A549 (cell line): ENCODE results near the gene F11R. TPM values are rescaled to one million over a fixed set of nuclear protein-coding genes. Genes with fewer than 3 reads are reported as not detected.
"Not testable (repeated sequence)": the region's sequence is repeated elsewhere in the genome, so short reads cannot be mapped to it uniquely, and the experiment has no call there.

Source experiments
- ATAC-seq, 2 experiments: fragments of 200-7000 bp in 1 of 2; fragments of >200 bp in 1 of 2; cut with Nextera tagmentation in 1 of 2; cut with Tn5 transposase in 1 of 2; 3 replicates each; pipeline versions ENCODE4 v1.8.0 to v1.9.1; 2018 to 2020; ENCODE audit warnings: mild to moderate bottlenecking in 1 of 2, moderate library complexity in 1 of 2
- CTCF ChIA-PET: fragments of 300-600 bp; sonication (Branson Sonifier 250); formaldehyde crosslinking; extraction: SDS; loops from one replicate; lab custom pipeline; 2021; ENCODE audit warnings: antibody characterized with exemption, inconsistent platforms; lab: Yijun Ruan, JAX
- POLR2A ChIA-PET: fragments of 350-600 bp; formaldehyde crosslinking; extraction: SDS; loops from one replicate; lab custom pipeline; 2021; ENCODE audit warnings: antibody characterized with exemption, inconsistent platforms; lab: Yijun Ruan, JAX
- DNase-seq, 2 experiments: peaks; one replicate each; pipeline versions ENCODE4 v3.0.0 to v3.0.0-alpha.2; 2011 to 2016; ENCODE audit warnings: low read depth in 1 of 2, low spot score in 1 of 2
- FAIRE-seq: peaks from 2 replicates; lab custom pipeline; 2011; peaks lifted over from hg19 to GRCh38; lab: Jason Lieb, UNC
- H3K27ac ChIP-seq, 2 experiments: fragments of >200 bp; sonication (Bioruptor Twin); formaldehyde crosslinking; 3 replicates each; pipeline ENCODE4 v1.5.1; 2016 to 2017
- H3K4me1 ChIP-seq: fragments of >200 bp; sonication (Bioruptor Twin); formaldehyde crosslinking; 3 replicates; pipeline ENCODE4 v1.6.1; 2016
- H3K4me2 ChIP-seq: fragments of >200 bp; sonication (Bioruptor Twin); formaldehyde crosslinking; 3 replicates; pipeline ENCODE4 v1.6.1; 2016
- H3K4me3 ChIP-seq: fragments of >200 bp; sonication (Bioruptor Twin); formaldehyde crosslinking; 3 replicates; pipeline ENCODE4 v1.5.1; 2016
- H3K9me3 ChIP-seq: fragments of >200 bp; sonication (Bioruptor Twin); formaldehyde crosslinking; 3 replicates; pipeline ENCODE4 v1.6.1; 2016
- EHF ChIP-seq: fragments of 250-450 bp; sonication (Bioruptor Pico); IDR thresholded peaks from 2 replicates; pipeline ENCODE4 v1.5.0; 2020; ENCODE audit warnings: mild to moderate bottlenecking
- FOSB ChIP-seq: fragments of 250-450 bp; sonication (Bioruptor Pico); IDR thresholded peaks from 2 replicates; pipeline ENCODE4 v1.5.0; 2020; ENCODE audit warnings: mild to moderate bottlenecking, moderate library complexity
- FOSL2 ChIP-seq, 2 experiments: fragments of 450-650 bp in 1 of 2; fragments of >200 bp in 1 of 2; sonication (Bioruptor Twin) in 1 of 2; formaldehyde crosslinking; IDR thresholded peaks; 2 replicates each; pipeline versions ENCODE4 v1.5.0 to v1.6.1; 2016 to 2020; ENCODE audit warnings: mild to moderate bottlenecking in 1 of 2, moderate library complexity in 1 of 2
- FOXS1 ChIP-seq: fragments of 250-450 bp; sonication (Bioruptor Pico); IDR thresholded peaks from 2 replicates; pipeline ENCODE4 v1.5.0; 2020; ENCODE audit warnings: mild to moderate bottlenecking, moderate library complexity
- HEYL ChIP-seq: fragments of 250-450 bp; sonication (Bioruptor Pico); IDR thresholded peaks from 2 replicates; pipeline ENCODE4 v1.8.0; 2021; ENCODE audit warnings: mild to moderate bottlenecking, moderate library complexity
- HOXA7 ChIP-seq: fragments of 250-450 bp; sonication (Bioruptor Pico); IDR thresholded peaks from 2 replicates; pipeline ENCODE4 v1.5.0; 2020; ENCODE audit warnings: mild to moderate bottlenecking, moderate library complexity
- HOXB13 ChIP-seq: fragments of 250-450 bp; sonication (Bioruptor Pico); IDR thresholded peaks from 2 replicates; pipeline ENCODE4 v1.5.0; 2020; ENCODE audit warnings: low read depth, mild to moderate bottlenecking, moderate library complexity
- HOXB5 ChIP-seq: fragments of 250-450 bp; sonication (Bioruptor Pico); IDR thresholded peaks from 2 replicates; pipeline ENCODE4 v1.5.0; 2020; ENCODE audit warnings: mild to moderate bottlenecking, moderate library complexity
- NPAS2 ChIP-seq: fragments of 250-450 bp; sonication (Bioruptor Pico); IDR thresholded peaks from 2 replicates; pipeline ENCODE4 v1.8.0; 2022; ENCODE audit warnings: mild to moderate bottlenecking, moderate library complexity, borderline replicate concordance
- ZNF302 ChIP-seq: fragments of 250-450 bp; sonication (Bioruptor Pico); IDR thresholded peaks from 2 replicates; pipeline ENCODE4 v1.9.0; 2021; ENCODE audit warnings: inconsistent platforms, mild to moderate bottlenecking, moderate library complexity
- ZSCAN20 ChIP-seq: fragments of 250-450 bp; sonication (Bioruptor Pico); IDR thresholded peaks from 2 replicates; pipeline ENCODE4 v1.8.0; 2022; ENCODE audit warnings: mild to moderate bottlenecking, moderate library complexity
- WGBS: methylation state at CpG from one replicate; pipeline ENCODE4 v1.1.6; 2017; ENCODE audit errors: missing lambda C conversion rate; 5-methylcytosine and 5-hydroxymethylcytosine counted together
- polyA plus RNA-seq, 4 experiments: library from polyadenylated mRNA; depleted of rRNA in 3 of 4; stranded (reverse); fragments of >200 nt; fragmentation: RNase III in 1 of 4; extraction: RNeasy Plus Mini Kit Qiagen cat#74134 plus additional on column Dnase treatment in 1 of 4; gene quantifications; 2 replicates in 3 of 4; 3 replicates in 1 of 4; pipeline ENCODE4 v1.2.3, GENCODE V29; 2011 to 2017
- small RNA-seq, 6 experiments: library from RNA; depleted of rRNA; stranded (forward); fragments of <200 nt; gene quantifications; one replicate each; pipeline ENCODE3, GENCODE V24; 2012
- TF ChIP-seq, protein P1 (sequence below): fragments of 250-450 bp; sonication (Bioruptor Pico); IDR thresholded peaks from 2 replicates; pipeline ENCODE4 v1.5.0; 2020; ENCODE audit warnings: low read depth, mild to moderate bottlenecking, moderate library complexity
- TF ChIP-seq, protein P2 (sequence below): IDR thresholded peaks from 2 replicates; pipeline ENCODE4 v1.6.1; 2012

Gene F11R
- polyA plus RNA-seq, 2 of the 4 experiments (the other 2 are of a cell fraction), result 30.3 to 62.0 TPM

DNA sequence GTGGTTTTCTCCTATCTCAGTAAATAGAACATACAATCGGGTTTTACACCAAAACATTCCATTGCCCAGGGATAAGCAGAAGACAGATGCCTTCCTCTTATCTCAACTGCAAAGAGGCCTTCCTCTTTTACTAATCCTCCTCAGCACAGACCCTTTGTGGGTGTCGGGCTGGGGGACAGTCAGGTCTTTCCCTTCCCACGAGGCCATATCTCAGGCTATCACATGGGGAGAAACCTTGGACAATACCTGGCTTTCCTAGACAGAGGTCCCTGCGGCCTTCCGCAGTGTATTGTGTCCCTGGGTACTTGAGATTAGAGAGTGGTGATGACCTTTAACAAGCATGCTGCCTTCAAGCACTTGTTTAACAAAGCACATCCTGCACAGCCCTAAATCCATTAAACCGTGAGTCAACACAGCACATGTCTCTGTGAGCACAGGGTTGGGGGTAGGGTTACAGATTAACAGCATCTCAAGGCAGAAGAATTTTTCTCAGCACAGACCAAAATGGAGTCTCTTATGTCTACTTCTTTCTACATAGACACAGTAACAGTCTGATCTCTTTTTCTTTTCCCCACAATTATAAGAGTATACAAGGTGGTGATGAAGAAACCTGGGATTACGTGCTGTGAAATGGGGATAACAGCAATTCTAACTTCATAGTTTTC lies 71.6 kb downstream of the F11R start:
- Histone ChIP-seq H3K4me2 (peak overlapping the region; percentile 22), H3K4me1 (peaks cover 63% of the 10 kb centered on the region), H3K27ac (peak overlapping the region; percentile 59 to 77)
- POLR2A ChIA-PET; FAIRE-seq; H3K4me3 ChIP-seq; H3K9me3 ChIP-seq; ATAC-seq; TF ChIP-seq FOSL2 (IDR thresholded peaks at IDR 0.05): not testable (repeated sequence)
- WGBS, result 23% methylated on average over 5 of the region's 7 CpGs
- TF ChIP-seq FOSB (CRISPR knock-in tag) (peak; percentile 88), ZSCAN20 (CRISPR knock-in tag) (peak; percentile 95), HOXB5 (CRISPR knock-in tag) (peak; percentile 97), FOSL2 (CRISPR knock-in tag; IDR thresholded peaks at IDR 0.05) (peak; percentile 28; the same call in 1 of the 2 replicates), FOXS1 (CRISPR knock-in tag) (peak; percentile 97), EHF (CRISPR knock-in tag) (peak; percentile 97), HOXA7 (CRISPR knock-in tag) (peak; percentile 69; the same call in 1 of the 2 replicates), ZNF302 (CRISPR knock-in tag) (peak; percentile 98), HEYL (CRISPR knock-in tag) (peak; percentile 81), HOXB13 (peak; percentile 95; the same call in 1 of the 2 replicates), NPAS2 (peak; percentile 70)
- TF ChIP-seq, protein P1, sequence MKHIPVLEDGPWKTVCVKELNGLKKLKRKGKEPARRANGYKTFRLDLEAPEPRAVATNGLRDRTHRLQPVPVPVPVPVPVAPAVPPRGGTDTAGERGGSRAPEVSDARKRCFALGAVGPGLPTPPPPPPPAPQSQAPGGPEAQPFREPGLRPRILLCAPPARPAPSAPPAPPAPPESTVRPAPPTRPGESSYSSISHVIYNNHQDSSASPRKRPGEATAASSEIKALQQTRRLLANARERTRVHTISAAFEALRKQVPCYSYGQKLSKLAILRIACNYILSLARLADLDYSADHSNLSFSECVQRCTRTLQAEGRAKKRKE, result peak; percentile 95
- TF ChIP-seq, protein P2, sequence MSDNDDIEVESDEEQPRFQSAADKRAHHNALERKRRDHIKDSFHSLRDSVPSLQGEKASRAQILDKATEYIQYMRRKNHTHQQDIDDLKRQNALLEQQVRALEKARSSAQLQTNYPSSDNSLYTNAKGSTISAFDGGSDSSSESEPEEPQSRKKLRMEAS, result peak; percentile 84
- peak in 1 of 2 experiments; percentile 64 for DNase-seq
- CTCF ChIA-PET, result interaction anchor here (1.6 to 6.3 kb wide), 2 partner anchors 111 to 269 kb away, joined by 5 to 149 read pairs; no protein-coding TSS in a partner anchor

- H3K4me3 ChIP-seq, ATAC-seq, POLR2A ChIA-PET, FAIRE-seq, H3K9me3 ChIP-seq: not testable (repeated sequence)
- Histone ChIP-seq H3K4me1 (peaks cover 60% of the 10 kb centered on the region), H3K4me2 (peak overlapping the region; percentile 40; the same call in 2 of the 3 replicates), H3K27ac (peak overlapping the region; percentile 49 to 77; a peak in 4 of 6 replicates)
- 56% methylated on average over 7 of the region's 7 CpGs for WGBS
- peak in 1 of 2 experiments; percentile 27 for DNase-seq
- CTCF ChIA-PET, result interaction anchor here (0.7 kb wide), 1 partner anchor 113 kb away, joined by 3 read pairs; no protein-coding TSS in a partner anchor
Measured at GRCh38 chr1:160947174-160947759, 73.7 kb downstream of the F11R start.

- 45% methylated on average over 6 of the region's 6 CpGs for WGBS
- not testable (repeated sequence) for ATAC-seq; H3K9me3 ChIP-seq; H3K4me3 ChIP-seq; FAIRE-seq; DNase-seq; TF ChIP-seq FOSL2 (IDR thresholded peaks at IDR 0.05)
- TF ChIP-seq FOSL2 (CRISPR knock-in tag; IDR thresholded peaks at IDR 0.05), result peak; percentile 33; the same call in 1 of the 2 replicates
- Histone ChIP-seq H3K27ac (peak overlapping the region; percentile 52 to 58; a peak in 4 of 6 replicates), H3K4me2 (peak overlapping the region; percentile 8), H3K4me1 (peaks cover 56% of the 10 kb centered on the region)
- ChIA-PET POLR2A (interaction anchor here (0.7 kb wide), 1 partner anchor 74 kb away, joined by 3 read pairs; no protein-coding TSS in a partner anchor), CTCF (interaction anchor here (0.7 to 1.3 kb wide), 4 partner anchors 9 to 399 kb away, joined by 3 to 11 read pairs (median 6); partner anchors contain the start of gene ITLN2)
Measured at GRCh38 chr1:160945881-160946280, 75.1 kb downstream of the F11R start.

Small RNAs within 50 kb of the gene (small RNA-seq; reads per million reads assigned to genes)
- 0 reads per million in 6 experiments for gene AL591806.2

Other genes starting within 250 kb of the F11R start
- 0.19 and 0.20 TPM in 2 replicates for gene LY9, start 225.0 kb downstream of the F11R start, polyA plus RNA-seq (2011; rRNA removed)
- 0.03 to 0.15 TPM (median 0.05 TPM) in 3 replicates for gene LY9, start 225.0 kb downstream of the F11R start, polyA plus RNA-seq (2017; fragmentation: RNase III; extraction: RNeasy Plus Mini Kit Qiagen cat#74134 plus additional on column Dnase treatment)
- gene CD244, start 158.3 kb downstream of the F11R start, polyA plus RNA-seq (2011; rRNA removed), result 0.03 and 0.08 TPM in 2 replicates
- not detected in 3 replicates for gene CD244, start 158.3 kb downstream of the F11R start, polyA plus RNA-seq (2017; fragmentation: RNase III; extraction: RNeasy Plus Mini Kit Qiagen cat#74134 plus additional on column Dnase treatment)
- gene ITLN1, start 136.0 kb downstream of the F11R start, polyA plus RNA-seq (2011; rRNA removed), result not detected in 2 replicates
- not detected in 3 replicates for gene ITLN1, start 136.0 kb downstream of the F11R start, polyA plus RNA-seq (2017; fragmentation: RNase III; extraction: RNeasy Plus Mini Kit Qiagen cat#74134 plus additional on column Dnase treatment)
- 0.13 and 0.30 TPM in 2 replicates for gene ITLN2, start 66.3 kb downstream of the F11R start, polyA plus RNA-seq (2011; rRNA removed)
- gene ITLN2, start 66.3 kb downstream of the F11R start, polyA plus RNA-seq (2017; fragmentation: RNase III; extraction: RNeasy Plus Mini Kit Qiagen cat#74134 plus additional on column Dnase treatment), result 0.22 TPM in 1 of 3 replicates, not detected in the others
- not detected in 2 replicates for gene TSTD1, start 17.8 kb upstream of the F11R start, polyA plus RNA-seq (2011; rRNA removed)
- gene TSTD1, start 17.8 kb upstream of the F11R start, polyA plus RNA-seq (2017; fragmentation: RNase III; extraction: RNeasy Plus Mini Kit Qiagen cat#74134 plus additional on column Dnase treatment), result 0.17 to 0.21 TPM (median 0.20 TPM) in 3 replicates
- 35.5 and 43.5 TPM in 2 replicates for gene USF1, start 24.8 kb upstream of the F11R start, polyA plus RNA-seq (2011; rRNA removed)
- 49.2 to 60.5 TPM (median 57.4 TPM) in 3 replicates for gene USF1, start 24.8 kb upstream of the F11R start, polyA plus RNA-seq (2017; fragmentation: RNase III; extraction: RNeasy Plus Mini Kit Qiagen cat#74134 plus additional on column Dnase treatment)
- gene ARHGAP30, start 48.7 kb upstream of the F11R start, polyA plus RNA-seq (2011; rRNA removed), result 0.06 and 0.08 TPM in 2 replicates
- gene ARHGAP30, start 48.7 kb upstream of the F11R start, polyA plus RNA-seq (2017; fragmentation: RNase III; extraction: RNeasy Plus Mini Kit Qiagen cat#74134 plus additional on column Dnase treatment), result 0.09 to 0.13 TPM (median 0.13 TPM) in 3 replicates
- 3.1 and 4.3 TPM in 2 replicates for gene NECTIN4, start 68.4 kb upstream of the F11R start, polyA plus RNA-seq (2011; rRNA removed)
- gene NECTIN4, start 68.4 kb upstream of the F11R start, polyA plus RNA-seq (2017; fragmentation: RNase III; extraction: RNeasy Plus Mini Kit Qiagen cat#74134 plus additional on column Dnase treatment), result 1.3 to 1.8 TPM (median 1.5 TPM) in 3 replicates
- 3.6 and 4.6 TPM in 2 replicates for gene KLHDC9, start 77.2 kb upstream of the F11R start, polyA plus RNA-seq (2011; rRNA removed)
- 0.93 to 2.0 TPM (median 1.2 TPM) in 3 replicates for gene KLHDC9, start 77.2 kb upstream of the F11R start, polyA plus RNA-seq (2017; fragmentation: RNase III; extraction: RNeasy Plus Mini Kit Qiagen cat#74134 plus additional on column Dnase treatment)
- gene PFDN2, start 96.9 kb upstream of the F11R start, polyA plus RNA-seq (2011; rRNA removed), result 106 and 187 TPM in 2 replicates
- 179 to 203 TPM (median 187 TPM) in 3 replicates for gene PFDN2, start 96.9 kb upstream of the F11R start, polyA plus RNA-seq (2017; fragmentation: RNase III; extraction: RNeasy Plus Mini Kit Qiagen cat#74134 plus additional on column Dnase treatment)
- 29.9 and 38.6 TPM in 2 replicates for gene NIT1, start 97.0 kb upstream of the F11R start, polyA plus RNA-seq (2011; rRNA removed)
- 44.5 to 49.4 TPM (median 45.8 TPM) in 3 replicates for gene NIT1, start 97.0 kb upstream of the F11R start, polyA plus RNA-seq (2017; fragmentation: RNase III; extraction: RNeasy Plus Mini Kit Qiagen cat#74134 plus additional on column Dnase treatment)
- 35.9 and 38.4 TPM in 2 replicates for gene DEDD, start 111.5 kb upstream of the F11R start, polyA plus RNA-seq (2011; rRNA removed)
- gene DEDD, start 111.5 kb upstream of the F11R start, polyA plus RNA-seq (2017; fragmentation: RNase III; extraction: RNeasy Plus Mini Kit Qiagen cat#74134 plus additional on column Dnase treatment), result 20.5 to 25.9 TPM (median 25.3 TPM) in 3 replicates
- 110 and 115 TPM in 2 replicates for gene UFC1, start 132.8 kb upstream of the F11R start, polyA plus RNA-seq (2011; rRNA removed)
- gene UFC1, start 132.8 kb upstream of the F11R start, polyA plus RNA-seq (2017; fragmentation: RNase III; extraction: RNeasy Plus Mini Kit Qiagen cat#74134 plus additional on column Dnase treatment), result 149 to 153 TPM (median 150 TPM) in 3 replicates
- gene USP21, start 138.3 kb upstream of the F11R start, polyA plus RNA-seq (2011; rRNA removed), result 22.6 and 26.3 TPM in 2 replicates
- 21.8 to 23.8 TPM (median 23.6 TPM) in 3 replicates for gene USP21, start 138.3 kb upstream of the F11R start, polyA plus RNA-seq (2017; fragmentation: RNase III; extraction: RNeasy Plus Mini Kit Qiagen cat#74134 plus additional on column Dnase treatment)
- gene PPOX, start 145.3 kb upstream of the F11R start, polyA plus RNA-seq (2011; rRNA removed), result 13.8 and 16.4 TPM in 2 replicates
- gene PPOX, start 145.3 kb upstream of the F11R start, polyA plus RNA-seq (2017; fragmentation: RNase III; extraction: RNeasy Plus Mini Kit Qiagen cat#74134 plus additional on column Dnase treatment), result 13.5 to 16.1 TPM (median 14.1 TPM) in 3 replicates
- gene B4GALT3, start 156.4 kb upstream of the F11R start, polyA plus RNA-seq (2011; rRNA removed), result 25.3 and 31.4 TPM in 2 replicates
- 23.3 to 26.7 TPM (median 25.5 TPM) in 3 replicates for gene B4GALT3, start 156.4 kb upstream of the F11R start, polyA plus RNA-seq (2017; fragmentation: RNase III; extraction: RNeasy Plus Mini Kit Qiagen cat#74134 plus additional on column Dnase treatment)
- gene ADAMTS4, start 177.9 kb upstream of the F11R start, polyA plus RNA-seq (2011; rRNA removed), result not detected in 2 replicates
- 0.01 TPM in 1 of 3 replicates, not detected in the others for gene ADAMTS4, start 177.9 kb upstream of the F11R start, polyA plus RNA-seq (2017; fragmentation: RNase III; extraction: RNeasy Plus Mini Kit Qiagen cat#74134 plus additional on column Dnase treatment)
- gene NDUFS2, start 181.2 kb upstream of the F11R start, polyA plus RNA-seq (2011; rRNA removed), result 125 and 144 TPM in 2 replicates
- 142 to 145 TPM (median 142 TPM) in 3 replicates for gene NDUFS2, start 181.2 kb upstream of the F11R start, polyA plus RNA-seq (2017; fragmentation: RNase III; extraction: RNeasy Plus Mini Kit Qiagen cat#74134 plus additional on column Dnase treatment)
- 0.40 and 0.83 TPM in 2 replicates for gene FCER1G, start 194.1 kb upstream of the F11R start, polyA plus RNA-seq (2011; rRNA removed)
- 0.25 TPM in 1 of 3 replicates, not detected in the others for gene FCER1G, start 194.1 kb upstream of the F11R start, polyA plus RNA-seq (2017; fragmentation: RNase III; extraction: RNeasy Plus Mini Kit Qiagen cat#74134 plus additional on column Dnase treatment)
- gene APOA2, start 202.5 kb upstream of the F11R start, polyA plus RNA-seq (2011; rRNA removed), result not detected in 2 replicates
- gene APOA2, start 202.5 kb upstream of the F11R start, polyA plus RNA-seq (2017; fragmentation: RNase III; extraction: RNeasy Plus Mini Kit Qiagen cat#74134 plus additional on column Dnase treatment), result not detected in 3 replicates
- 6.3 and 7.0 TPM in 2 replicates for gene TOMM40L, start 204.9 kb upstream of the F11R start, polyA plus RNA-seq (2011; rRNA removed)
- 9.1 to 11.0 TPM (median 10.2 TPM) in 3 replicates for gene TOMM40L, start 204.9 kb upstream of the F11R start, polyA plus RNA-seq (2017; fragmentation: RNase III; extraction: RNeasy Plus Mini Kit Qiagen cat#74134 plus additional on column Dnase treatment)
- gene NR1I3, start 217.1 kb upstream of the F11R start, polyA plus RNA-seq (2011; rRNA removed), result not detected in 2 replicates
- gene NR1I3, start 217.1 kb upstream of the F11R start, polyA plus RNA-seq (2017; fragmentation: RNase III; extraction: RNeasy Plus Mini Kit Qiagen cat#74134 plus additional on column Dnase treatment), result not detected in 3 replicates
- not detected in 2 replicates for gene PCP4L1, start 237.6 kb upstream of the F11R start, polyA plus RNA-seq (2011; rRNA removed)
- not detected in 3 replicates for gene PCP4L1, start 237.6 kb upstream of the F11R start, polyA plus RNA-seq (2017; fragmentation: RNase III; extraction: RNeasy Plus Mini Kit Qiagen cat#74134 plus additional on column Dnase treatment)